ENCODE data around the gene CCNJL.
"Not testable (repeated sequence)": the region's sequence is repeated elsewhere in the genome, so short reads cannot be mapped to it uniquely, and the experiment has no call there.

The CCNJL gene

DNA sequence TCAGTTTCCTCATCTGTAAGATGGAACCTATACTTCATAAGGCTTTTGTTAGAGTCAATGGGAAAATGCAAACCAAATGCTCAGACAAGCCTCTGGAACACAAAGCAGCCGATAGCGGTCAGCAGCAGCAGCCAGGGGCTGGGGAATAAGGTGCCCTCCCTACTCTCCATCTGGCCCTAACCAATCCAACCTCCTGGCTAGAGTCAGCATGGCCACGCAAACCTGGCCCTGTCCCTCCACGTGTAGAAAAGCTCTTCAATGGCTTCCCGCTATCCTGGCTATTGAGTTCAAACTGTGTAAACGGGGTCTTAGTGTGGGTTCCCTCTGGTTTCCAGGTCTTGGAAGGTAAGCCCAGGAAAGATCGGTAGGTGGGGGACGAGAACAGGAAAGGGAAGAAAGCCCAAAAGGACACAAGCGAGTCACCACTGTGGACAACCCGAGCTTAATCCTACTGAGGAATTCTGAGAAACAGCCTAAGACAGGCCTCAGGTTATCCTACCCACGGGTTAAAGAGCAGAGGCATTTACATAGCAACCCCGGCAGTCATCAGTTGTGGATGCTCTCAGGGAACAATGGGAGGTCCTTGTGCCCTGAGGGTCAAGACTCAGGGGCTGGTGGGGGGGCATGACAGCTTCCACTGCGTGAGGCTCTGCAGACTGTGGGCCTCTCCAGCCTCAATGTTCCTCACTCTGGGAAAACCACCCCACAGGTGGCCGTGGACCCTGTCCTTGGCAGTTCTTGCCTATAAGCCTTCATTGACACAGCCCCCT is 52.2 kb downstream of the CCNJL start:
- DNase-seq: no peak

DNA sequence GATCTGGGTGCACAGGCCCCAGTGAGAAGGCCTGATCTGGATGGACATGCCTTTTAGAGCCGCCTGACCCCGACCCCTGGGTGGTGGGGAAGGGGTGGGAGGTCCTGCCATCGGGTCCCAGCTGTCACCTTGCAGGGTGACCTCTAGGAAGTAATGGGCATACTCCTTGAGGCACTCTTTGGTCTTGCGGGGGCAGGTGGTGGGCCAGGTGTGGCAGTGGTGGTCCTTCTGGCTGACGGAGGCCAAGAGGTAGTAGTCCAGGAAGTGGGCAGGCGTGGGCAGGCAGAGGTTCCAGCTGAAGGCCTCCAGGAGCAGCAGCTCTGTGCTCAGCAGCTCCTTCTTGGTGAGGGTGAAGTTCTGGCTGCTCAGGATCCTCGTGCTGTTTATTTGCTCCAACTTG is 53.0 kb downstream of the CCNJL start:
- DNase-seq: no peak

DNA sequence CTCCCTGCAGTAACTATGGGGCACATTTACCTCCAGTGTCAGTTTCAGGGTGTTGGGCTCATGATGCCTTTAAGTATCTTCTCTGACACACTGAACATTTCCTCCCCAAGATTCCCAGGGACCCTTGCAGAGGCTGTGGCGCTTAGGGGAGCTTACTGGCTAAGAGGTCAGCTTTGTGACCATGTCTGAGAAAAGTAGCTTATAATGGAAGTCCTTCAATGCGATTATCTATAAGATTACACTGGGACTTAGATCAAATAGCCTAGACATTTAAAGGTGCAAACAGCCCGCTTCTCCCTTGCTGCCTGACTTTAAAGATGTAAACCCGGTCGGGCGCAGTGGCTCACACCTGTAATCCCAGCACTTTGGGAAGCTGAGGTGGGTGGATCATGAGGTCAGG is 57.7 kb downstream of the CCNJL start:
- no peak for DNase-seq

DNA sequence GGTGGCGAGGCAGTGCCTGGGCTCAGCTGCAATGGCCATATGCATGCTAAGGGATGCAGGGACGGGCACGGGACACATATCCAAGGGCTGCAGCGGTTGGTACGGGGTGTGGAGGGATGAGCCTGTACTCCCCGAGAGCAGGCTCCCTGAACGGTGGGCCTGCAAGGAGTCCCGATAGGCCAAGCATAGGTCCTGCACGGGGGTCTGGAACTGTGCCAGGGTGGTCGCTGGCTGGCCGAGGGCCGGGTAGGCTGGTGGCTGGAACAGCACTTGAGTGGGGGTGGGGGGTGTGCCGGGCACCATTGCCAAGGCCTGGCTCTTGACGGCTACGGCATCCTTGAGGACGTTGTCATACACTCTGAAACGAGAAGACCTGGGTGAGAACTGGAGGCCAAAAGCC is 58.9 kb downstream of the CCNJL start:
- DNase-seq: no peak

DNA sequence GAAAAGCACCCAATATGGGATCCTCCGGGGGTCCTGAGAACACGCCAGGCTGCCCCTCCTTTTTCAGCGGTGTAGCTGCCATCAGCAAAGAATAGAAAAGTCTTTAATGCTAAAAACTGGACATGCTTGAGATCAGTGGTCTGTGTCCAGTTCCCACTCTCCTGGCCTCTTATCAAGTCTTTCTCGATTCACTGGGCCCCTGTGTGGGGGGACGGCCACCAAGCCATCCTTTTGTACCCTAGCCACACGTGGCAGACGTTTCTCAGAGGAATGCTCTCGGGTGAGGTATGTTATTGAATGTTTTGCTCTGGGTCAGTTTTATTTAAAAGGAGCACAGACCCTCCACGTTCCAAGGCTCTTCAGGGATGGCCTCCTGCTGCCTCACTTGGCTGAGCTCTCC is 59.4 kb downstream of the CCNJL start:
- DNase-seq: no peak

DNA sequence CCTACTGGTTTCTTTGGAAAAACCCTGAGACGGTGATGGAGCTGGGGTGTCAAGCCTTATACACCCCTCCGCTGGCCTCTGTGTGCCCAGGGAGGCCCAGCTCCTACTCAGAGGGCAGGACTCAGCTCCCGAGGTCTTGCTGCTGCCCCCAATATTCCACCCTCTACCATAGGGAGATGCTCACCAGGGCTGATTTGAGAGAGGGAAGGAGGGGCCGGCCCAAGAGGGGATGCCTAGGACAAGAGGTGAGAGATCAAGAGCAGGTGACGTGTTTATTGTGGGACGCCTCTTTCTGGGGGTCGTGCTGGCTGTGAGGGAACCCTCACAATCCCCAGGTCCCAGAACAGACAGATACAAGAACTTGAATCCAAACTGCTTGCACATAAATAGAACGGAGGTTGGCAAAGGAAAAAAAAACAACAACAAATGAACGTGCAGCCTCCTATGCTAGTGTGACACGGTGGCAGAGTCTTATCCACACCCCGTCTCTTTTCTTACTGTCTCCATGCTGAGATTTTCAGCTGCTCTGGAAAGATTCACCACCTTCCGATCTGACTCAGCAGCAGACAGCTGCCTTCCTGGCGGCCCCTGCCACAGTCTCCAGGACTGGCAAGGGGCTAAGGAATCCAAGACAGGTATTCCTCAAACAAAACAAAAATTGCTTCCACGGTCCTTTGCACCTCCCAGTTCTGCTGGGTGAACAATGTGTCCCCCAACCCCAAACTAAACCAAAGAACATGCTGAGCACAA is 60.8 kb downstream of the CCNJL start:
- DNase-seq: no peak

DNA sequence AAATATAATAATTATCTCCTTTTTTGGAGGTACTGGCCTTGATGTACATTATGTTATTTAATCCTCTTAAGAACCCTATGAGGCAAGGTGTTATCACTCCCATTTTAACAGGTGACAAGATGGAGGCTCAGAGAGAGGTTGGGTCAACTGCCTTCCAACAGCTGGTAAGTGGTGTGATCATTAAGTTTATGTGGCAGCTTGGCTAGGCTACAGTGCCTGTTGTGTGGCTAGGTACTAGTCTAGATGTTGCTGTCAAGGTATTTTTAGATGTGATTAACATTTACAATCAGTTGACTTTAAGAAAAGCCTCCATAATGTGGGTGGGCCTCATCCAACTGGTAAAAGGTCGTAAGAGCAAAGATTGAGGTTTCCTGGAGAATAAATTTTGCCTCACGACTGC is 61.5 kb downstream of the CCNJL start:
- no peak for DNase-seq

DNA sequence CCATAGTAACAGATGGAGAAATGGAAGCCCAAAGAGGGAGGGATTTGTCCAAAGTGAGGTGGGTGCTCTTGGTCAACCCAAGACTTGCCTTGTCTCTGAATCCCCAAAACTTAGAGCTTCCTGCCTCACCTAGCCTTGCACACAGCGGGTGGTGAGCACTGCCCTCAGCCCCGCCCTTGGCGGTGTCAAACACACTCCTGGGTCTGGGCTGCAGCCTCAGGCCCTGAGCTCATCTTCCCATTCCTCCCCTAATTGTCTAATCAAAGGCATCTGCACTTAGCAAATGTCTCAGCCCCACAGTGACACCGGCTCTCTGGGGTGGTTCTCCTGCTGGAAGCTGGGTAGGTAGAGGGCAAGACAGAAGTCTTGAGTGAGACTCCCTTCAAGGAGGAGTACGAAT is 62.1 kb downstream of the CCNJL start:
- no peak for DNase-seq

DNA sequence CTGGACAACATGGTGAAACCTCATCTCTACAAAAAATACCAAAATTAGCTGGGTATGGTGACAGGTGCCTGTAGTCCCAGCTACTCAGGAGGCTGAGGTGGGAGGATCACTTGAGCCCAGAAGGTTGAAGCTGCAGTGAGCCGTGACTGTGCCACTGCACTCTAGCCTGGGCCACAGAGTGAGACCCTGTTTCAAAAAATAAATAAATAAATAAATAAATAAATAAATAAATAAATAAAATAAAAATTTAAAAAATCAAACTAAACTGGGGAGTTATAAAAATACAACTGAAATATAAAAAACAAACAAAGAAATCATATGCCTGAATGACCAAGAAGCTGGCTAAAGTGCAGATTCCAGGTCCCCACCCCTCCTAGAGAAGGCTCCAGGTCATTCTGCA is 62.8 kb downstream of the CCNJL start:
- DNase-seq: not testable (repeated sequence)

DNA sequence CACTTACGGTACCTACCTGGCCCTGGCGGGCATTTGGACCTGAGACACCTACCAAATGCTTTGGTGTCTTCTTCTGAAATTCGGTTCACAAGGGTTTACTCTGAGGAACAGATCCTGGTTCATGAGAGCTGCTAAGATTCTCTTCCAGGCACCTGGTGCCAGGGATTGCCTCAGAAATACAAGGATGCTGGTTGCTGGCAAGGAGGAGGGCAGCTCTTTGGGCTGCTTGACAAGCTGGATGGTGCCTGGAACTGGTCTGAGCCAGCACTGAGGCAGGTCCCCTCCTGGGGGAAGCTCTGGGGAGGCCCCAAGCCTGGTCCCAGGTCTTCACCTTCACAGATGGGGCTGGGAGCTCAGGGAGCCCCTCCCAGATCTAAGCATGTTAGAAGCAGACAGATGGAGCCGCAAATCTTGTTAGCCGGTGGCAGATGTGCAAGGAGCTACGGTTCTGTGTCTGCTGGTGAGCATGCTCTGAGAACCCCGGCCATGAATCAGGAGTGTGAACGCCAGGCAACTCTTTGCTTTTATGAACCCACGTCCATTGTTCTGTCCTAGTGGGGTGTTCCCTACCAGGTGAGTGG is 66.8 kb downstream of the CCNJL start:
- DNase-seq: no peak

DNA sequence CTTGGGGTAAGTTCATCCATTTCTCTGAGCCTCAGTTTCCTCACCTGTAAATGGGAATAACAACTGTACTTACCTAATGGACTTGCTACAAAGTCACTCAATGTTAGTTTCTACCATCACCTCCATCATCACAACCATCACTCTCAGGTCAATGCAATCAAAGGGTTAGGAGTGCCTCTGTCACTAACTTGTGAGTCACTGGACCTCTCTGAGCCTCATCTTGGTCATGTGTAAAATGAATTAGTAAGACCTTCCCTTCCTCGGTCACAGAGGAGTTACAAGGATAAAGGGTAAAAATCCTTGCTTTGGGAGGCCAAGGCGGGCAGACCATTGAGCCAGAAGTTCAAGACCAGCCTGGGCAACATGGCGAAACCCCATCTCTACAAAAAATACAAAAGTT is 70.2 kb downstream of the CCNJL start:
- DNase-seq: no peak

DNA sequence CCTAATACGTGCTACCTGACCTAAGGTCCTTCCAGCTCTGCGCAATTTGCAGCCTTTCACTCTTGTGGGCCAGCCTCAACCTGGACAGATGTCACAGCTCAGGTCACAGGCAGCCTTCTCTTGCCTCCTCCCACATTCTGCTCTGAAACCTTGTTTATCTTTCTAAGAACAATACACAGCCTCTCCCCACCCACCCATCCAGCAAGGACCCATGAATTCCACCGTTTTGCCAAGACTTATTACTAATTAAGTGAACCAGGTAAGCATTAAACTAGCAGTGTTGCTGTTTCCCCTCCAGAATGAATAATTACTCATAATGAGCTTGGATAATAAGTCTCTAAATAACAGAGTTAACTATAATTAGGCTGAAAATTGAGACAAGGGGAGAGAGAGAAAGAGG is 72.0 kb downstream of the CCNJL start:
- peak; percentile 11 for DNase-seq

DNA sequence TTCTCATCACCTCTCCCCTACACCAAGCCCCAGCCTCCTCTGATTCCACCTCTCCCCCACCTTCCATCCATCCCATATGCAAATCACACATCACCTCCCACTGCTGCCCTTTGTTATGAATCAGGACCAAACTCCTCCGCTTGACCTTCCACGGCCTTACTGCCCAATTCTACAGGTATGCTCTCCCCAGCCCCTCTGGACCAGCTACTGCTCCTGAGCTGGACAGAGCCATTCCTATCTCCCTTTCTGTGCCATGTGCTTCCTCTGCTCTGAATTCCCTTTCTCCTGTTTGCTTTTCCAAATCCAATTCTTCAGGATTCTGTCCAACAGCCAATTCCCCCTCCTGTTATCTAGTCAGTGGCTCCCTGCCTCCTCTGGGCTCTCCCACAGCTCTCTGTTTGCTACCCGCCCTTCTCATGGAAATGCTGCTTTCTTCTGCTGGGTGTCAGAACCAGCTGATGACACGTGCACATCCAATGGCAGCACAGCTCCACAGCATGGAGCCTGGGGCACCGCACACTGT is 74.7 kb downstream of the CCNJL start:
- no peak for DNase-seq

DNA sequence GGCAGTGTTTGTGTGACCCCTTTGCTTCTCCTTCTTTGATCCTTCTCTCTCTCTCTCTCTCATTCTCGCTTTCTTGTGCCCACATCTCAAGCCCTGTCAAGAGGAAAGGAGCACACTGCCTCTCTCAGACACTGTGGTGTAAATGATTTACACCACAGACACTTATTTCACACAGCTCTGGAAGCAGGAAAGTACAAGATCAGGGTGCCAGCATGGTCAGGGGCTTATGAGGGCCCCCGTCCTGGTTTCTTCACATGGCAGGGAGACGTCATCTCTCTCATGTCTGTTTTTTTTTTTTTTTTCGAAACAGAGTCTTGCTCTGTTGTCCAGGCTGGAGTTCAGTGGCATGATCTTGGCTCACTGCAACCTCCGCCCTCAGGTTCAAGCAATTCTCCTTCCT is 76.6 kb downstream of the CCNJL start:
- DNase-seq: no peak

DNA sequence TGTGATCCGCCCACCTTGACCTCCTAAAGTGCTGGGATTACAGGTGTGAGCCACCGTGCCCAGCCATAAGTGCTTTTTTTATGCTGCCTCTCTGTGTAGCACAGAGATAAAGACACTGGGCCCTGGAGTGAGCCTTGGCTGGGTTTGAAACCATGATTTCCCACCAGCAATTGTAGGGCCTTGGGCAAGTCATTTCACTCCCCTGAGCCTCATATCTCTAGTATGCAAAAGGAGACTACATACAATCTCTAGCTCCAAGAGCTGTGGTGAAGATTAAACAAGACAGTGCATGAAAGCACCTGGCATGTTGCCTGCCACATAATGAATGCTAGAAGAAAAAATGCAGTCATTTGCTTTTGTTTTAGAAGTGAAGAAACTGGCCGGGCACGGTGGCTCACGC is 79.1 kb downstream of the CCNJL start:
- DNase-seq: no peak

DNA sequence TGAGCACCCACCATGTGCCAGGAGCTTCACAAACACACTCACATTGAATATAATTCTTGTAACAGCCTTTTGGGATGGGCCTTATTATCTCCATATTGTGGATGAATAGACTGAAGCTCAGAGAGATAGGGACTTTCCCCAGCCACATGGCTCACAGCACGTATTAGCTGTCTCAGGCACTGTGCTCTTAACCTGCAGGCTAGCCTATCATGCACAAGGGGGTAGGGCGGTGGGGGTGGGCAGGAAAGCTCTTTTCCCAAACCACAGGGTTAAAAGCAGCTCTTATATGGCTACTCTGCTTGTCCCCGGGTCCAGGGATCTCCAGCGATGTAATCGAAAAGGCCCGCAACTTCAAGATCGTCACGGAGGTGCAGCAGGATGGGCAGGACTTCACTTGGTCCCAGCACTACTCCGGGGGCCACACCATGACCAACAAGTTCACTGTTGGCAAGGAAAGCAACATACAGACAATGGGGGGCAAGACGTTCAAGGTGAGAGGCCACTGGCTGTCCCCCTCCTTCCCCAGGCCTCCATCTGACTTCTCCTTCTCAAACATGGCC is 80.5 kb downstream of the CCNJL start:
- no peak for DNase-seq

DNA sequence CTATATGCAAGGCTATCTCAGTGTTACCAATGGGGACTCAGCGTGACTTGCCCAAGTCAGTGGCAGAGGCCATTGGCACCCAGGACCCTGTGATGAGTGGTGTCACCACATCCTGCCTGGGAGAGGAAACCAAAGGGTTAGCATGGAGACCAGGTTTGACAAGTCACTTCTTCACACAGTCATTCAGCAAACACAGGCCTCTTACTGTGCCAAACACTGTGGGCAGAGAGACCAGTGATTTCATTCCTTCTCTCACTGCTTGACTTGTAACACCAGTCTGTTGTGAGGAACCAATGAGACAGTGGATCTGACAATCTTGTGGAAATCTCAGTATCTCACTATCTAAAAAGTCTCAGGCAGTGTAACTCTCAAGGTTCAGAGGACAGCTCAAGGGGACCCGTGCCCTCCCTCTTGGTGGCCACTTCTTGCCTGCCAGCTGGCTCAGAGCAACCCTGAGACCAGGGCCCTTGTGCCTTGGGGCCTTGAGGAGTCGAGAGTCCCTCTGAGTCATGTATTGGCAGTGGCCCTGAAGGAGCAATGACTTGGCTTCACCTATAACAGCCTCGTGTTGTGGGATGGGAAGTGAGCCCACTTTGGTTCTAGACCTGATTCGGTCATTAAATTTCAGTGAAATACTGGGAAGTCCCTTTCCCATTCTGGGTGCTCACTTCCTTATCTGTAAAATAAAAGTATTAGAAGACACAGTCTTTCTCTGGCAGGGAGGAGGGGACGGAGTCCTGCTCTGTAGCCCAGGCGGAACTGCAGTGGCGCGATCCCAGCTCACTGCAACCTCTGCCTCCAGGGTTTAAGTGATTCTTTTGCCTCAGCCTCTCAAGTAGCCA is 81.5 kb downstream of the CCNJL start:
- DNase-seq: no peak

DNA sequence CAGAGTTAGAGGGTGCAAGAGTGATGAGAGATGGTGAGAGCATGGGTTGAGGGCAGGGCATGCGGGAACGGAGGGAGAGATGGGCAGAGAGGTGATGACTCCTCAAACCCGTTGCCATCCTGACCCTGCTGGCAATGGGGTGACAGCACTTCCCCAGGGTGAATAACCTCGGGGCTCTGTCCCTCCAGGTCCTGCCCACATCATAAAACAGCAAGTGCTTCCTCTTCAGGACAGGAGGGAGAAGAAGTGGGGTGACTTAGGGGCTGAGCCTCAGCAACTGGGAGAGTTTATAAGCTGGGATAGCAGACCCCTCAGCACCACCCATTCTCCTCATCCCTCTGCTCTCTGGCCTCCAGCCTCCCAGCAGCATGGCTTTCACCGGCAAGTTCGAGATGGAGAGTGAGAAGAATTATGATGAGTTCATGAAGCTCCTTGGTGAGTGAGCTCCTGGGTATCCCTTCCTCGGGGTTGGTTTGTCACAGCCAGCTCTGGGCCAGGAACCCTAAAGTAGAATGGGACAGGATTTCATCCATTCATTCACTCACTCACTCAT is 83.1 kb downstream of the CCNJL start, which contains the start of gene FABP6:
Gene FABP6, plus strand, starts transcription at position 317 of the 553 bp plus-strand sequence. Its CDS starts 52 bp downstream, at position 369.
- no peak for DNase-seq

DNA sequence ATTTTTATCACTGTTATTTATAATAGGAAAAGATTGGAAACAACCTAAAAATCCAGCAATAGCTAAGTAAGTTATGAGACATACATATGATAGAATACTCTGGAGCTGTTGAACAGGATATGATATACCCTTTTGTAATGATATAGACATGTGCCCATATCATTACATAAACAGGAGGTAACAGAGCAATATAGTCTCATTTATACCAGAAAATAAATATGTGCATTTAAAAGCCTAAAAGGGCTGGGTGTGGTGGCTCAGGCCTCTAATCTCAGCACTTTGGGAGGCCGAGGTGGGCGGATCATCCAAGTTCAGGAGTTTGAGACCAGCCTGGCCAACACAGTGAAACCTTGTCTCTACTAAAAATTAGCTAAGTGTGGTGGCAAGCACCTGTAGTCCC is 85.4 kb downstream of the CCNJL start:
- no peak for DNase-seq

DNA sequence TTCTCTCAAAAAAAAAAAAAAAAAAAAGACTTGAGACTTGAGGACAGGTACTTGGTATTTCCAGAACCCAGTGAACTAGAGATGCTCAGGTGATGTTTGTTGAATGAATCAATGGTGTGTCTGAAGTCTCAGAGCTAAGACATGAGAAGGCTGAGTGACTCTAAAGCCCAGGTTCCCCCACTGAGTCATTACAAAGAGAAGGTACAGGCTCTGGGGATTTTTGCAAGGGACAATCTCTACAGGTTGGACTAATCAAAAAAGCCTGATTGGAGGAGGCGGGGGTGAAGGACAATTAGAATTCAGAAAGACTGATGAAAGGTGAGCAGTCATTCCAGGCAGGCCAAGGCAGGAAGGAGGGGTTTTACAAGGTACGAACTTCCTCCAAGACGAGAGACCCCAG is 91.3 kb downstream of the CCNJL start:
- DNase-seq: no peak

DNA sequence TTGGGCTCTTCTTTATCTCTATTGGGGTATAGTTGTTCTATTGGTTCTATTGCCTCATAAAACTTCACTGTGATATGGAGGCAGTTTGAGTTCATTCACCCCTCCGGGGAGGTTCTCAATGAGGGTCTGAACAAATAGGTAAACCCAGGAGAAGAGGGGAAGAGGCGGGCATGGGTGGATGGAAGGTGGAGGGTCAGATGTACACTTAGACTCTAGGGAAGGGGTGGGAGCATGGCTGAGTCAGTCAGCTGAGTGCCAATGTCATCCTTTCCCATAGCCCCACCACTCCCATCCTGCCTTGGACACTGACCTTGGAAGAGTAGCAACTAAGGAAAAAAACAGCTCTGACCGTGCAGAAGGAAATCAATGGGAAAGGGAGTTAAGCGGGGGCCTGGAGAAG is 93.0 kb downstream of the CCNJL start:
- DNase-seq: no peak

DNA sequence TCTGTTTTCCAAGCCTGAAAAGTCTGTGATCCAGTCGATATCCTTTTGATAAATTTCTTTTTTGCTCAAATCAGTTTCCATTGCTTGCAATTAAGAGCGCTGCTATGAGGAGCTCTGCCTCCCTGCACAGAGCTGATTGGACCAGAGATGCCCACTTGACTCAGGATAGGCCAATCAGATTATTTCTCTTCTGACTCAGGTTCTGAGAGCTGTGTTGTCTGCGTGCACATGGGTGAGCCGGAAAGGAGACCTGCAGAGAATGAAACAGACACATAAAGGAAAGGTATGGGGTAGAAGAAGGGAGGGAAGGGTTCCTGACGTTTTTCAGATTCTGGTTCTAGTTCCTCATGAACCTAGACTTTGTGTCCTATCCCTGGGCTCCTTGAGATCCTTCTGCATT is 98.8 kb downstream of the CCNJL start:
- DNase-seq: peak; percentile 29

Measured in NCI-H146 (cell line).